ENCODE measurements around the gene AARS2.

- TF ChIP-seq CTCF (IDR thresholded peaks at IDR 0.05; ENCODE audit: low read depth, low read length, poor library complexity, severe bottlenecking): no peak
- no peak for TF ChIP-seq EZH2phosphoT487 (IDR thresholded peaks at IDR 0.05; ENCODE audit: borderline replicate concordance, low read length)
These were observed 6.4 kb downstream of the AARS2 start for GRCh38 chr6:44306710-44307109.
